Measurements from ENCODE around the gene THRSP.

GRCh38 chr11:78110830-78111229 lies 47.2 kb downstream of the THRSP start:
- TF ChIP-seq CTCF (IDR thresholded peaks at IDR 0.05), result no peak
- TF ChIP-seq POLR2A (IDR thresholded peaks at IDR 0.05), result no peak
- TF ChIP-seq POLR2AphosphoS5 (IDR thresholded peaks at IDR 0.05), result no peak
- no peak for TF ChIP-seq EP300 (IDR thresholded peaks at IDR 0.05)

Measured in suprapubic skin (tissue), 4 donors.